RWPE1 (cell line): Measurements from ENCODE around the gene LAMA2.

Experiments
- CTCF ChIA-PET: fragments of 350-600 bp; sonication (Branson Sonifier 250); formaldehyde crosslinking; extraction: SDS; loops from one replicate; lab custom pipeline; 2021; lab: Yijun Ruan, JAX
- POLR2A ChIA-PET: fragments of 400-600 bp; formaldehyde crosslinking; extraction: SDS; loops from one replicate; lab custom pipeline; 2020; ENCODE audit warnings: antibody characterized with exemption; ENCODE audit not compliant: low non-redundant PET; lab: Yijun Ruan, JAX
- DNase-seq: peaks from one replicate; pipeline ENCODE4 v3.0.0; 2012; ENCODE audit warnings: low spot score
- H3K27ac ChIP-seq: fragments of 450-650 bp; 2 replicates; pipeline ENCODE4 v1.5.1; 2017
- TF ChIP-seq, protein P1 (sequence below): fragments of 450-650 bp; conservative IDR thresholded peaks from 2 replicates; pipeline ENCODE4 v1.5.1; 2017; ENCODE audit warnings: low read depth, mild to moderate bottlenecking

The LAMA2 gene

DNA sequence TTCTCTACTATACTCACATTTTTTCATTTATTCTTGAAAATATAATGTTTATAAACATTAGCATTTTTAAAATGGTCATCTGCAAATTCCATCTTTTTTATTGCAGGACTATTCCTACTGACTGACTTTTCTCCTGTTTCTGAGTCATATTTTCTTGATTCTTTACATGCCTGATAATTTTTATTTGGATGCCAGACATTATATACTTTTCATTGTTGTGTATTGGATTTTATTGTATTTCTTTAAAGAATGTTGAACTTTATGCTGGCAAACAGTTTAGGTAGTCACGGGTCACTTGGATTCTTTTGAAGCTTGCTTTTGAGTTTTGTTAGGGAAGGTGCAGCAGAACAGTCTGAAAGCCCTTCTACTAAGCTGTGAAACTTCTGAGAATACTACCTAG is 423.9 kb downstream of the LAMA2 start:
- ChIA-PET POLR2A (no interaction called here), CTCF (no interaction called here)
- no peak for DNase-seq
- H3K27ac ChIP-seq = no peak overlapping the region
- TF ChIP-seq, protein P1, sequence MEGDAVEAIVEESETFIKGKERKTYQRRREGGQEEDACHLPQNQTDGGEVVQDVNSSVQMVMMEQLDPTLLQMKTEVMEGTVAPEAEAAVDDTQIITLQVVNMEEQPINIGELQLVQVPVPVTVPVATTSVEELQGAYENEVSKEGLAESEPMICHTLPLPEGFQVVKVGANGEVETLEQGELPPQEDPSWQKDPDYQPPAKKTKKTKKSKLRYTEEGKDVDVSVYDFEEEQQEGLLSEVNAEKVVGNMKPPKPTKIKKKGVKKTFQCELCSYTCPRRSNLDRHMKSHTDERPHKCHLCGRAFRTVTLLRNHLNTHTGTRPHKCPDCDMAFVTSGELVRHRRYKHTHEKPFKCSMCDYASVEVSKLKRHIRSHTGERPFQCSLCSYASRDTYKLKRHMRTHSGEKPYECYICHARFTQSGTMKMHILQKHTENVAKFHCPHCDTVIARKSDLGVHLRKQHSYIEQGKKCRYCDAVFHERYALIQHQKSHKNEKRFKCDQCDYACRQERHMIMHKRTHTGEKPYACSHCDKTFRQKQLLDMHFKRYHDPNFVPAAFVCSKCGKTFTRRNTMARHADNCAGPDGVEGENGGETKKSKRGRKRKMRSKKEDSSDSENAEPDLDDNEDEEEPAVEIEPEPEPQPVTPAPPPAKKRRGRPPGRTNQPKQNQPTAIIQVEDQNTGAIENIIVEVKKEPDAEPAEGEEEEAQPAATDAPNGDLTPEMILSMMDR = no peak

DNA sequence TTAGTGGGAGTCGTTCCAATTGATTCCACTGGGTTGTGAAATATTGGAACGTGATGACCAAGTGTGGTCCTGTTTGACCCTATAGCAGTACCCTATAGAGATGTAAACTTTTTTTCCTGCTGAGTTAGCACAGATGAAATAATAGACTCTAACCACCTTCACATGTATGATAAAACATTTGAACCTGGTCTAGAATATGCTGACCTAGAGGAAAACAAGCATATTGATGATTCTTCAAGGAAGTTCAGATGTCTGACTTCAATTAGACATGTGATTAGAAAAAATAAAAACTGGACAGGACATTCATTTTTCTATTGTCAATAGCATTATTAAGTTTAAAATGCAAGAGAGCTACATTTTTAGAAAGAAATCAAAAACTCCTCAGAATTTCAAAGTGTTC is 424.9 kb downstream of the LAMA2 start:
- DNase-seq = no peak
- ChIA-PET POLR2A (no interaction called here), CTCF (no interaction called here)
- TF ChIP-seq, protein P1 = no peak
- H3K27ac ChIP-seq = no peak overlapping the region

DNA sequence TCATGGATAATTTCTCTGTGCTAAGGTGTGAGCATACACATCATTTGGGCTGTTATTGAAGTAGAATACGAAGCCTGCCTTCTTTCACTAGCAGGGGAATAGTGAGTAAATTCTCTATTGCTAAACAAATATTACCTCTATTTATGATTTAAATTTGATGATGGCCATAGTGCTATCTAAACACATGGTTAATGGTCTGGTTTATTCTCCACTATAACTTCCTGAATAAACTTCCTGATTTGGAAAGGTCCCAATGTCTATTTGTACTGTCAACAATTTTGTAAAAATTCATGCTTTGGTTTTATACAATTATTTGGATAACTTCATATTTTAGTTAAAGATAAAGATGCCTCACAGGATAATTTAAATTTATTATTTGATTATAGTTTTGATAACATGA is 426.2 kb downstream of the LAMA2 start:
- TF ChIP-seq, protein P1 = no peak
- no peak overlapping the region for H3K27ac ChIP-seq
- POLR2A ChIA-PET = no interaction called here
- CTCF ChIA-PET = no interaction called here
- DNase-seq = no peak

DNA sequence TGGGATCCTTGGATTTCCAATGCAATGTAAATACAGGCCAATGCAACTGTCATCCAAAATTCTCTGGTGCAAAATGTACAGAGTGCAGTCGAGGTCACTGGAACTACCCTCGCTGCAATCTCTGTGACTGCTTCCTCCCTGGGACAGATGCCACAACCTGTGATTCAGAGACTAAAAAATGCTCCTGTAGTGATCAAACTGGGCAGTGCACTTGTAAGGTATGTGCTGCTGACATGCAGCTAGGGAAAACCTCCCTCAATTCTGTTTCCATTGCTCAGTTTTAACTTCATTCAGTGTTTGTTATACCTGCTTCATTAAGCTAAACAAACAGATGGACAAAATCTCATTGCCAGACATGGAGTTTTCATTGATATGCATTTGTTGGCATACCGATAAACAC is 429.9 kb downstream of the LAMA2 start:
- ChIA-PET POLR2A (no interaction called here), CTCF (no interaction called here)
- TF ChIP-seq, protein P1 = no peak
- DNase-seq = peak; percentile 42
- no peak overlapping the region for H3K27ac ChIP-seq

DNA sequence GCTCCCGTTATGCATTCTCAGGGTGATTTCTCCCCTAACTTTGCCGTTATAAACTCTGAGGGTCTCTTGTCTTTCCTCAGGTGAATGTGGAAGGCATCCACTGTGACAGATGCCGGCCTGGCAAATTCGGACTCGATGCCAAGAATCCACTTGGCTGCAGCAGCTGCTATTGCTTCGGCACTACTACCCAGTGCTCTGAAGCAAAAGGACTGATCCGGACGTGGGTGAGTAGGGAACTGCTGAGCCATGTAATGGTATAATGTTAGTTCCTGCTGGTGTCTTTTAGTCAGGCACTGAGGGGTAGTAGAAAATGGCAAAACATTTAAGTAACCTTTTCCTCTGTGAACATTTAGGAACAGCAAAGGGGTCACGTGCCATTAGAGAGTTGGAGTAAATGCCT is 431.6 kb downstream of the LAMA2 start:
- CTCF ChIA-PET = no interaction called here
- DNase-seq = no peak
- POLR2A ChIA-PET = no interaction called here
- TF ChIP-seq, protein P1 = no peak
- no peak overlapping the region for H3K27ac ChIP-seq

DNA sequence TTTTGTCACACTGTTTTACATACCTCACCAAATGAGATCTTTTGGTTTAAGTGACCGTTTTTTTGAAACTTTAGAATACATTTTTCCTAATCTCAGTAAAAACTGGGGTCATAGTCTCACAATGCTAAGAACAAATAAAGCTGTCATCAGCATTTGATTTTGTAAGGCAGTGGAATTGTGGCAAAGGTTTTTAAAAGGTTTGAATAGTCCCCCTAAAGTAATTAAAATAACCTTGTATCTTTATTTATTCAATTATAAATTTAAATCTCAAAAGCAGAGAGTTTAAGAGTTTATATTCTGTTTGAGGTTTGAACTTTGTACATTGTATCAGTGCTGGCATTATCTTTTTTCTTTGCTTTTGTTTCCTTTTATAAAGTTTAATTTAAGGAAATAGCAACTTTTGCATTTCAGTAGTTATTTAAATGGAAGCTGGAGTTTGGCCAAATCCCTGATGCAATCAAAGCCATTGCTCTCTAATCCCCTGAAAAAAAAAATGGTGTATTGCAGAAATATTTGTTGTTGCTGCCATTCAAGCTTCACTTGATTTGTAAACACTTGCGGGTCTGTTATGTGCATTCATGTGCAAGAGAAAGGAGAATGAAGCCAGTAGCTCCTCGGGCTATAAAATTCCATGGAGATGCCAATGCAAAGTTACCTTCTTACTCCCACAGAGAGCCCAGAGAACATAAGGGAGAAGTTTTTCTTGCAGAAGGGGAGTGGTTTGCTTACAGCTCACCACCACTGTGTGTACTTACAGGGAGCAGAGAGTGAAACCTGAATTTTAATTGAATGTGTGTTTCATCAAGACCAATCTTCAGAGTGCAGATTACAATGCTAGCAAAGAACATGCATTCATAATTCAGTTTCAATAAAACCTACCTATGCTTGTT is 435.2 kb downstream of the LAMA2 start:
- TF ChIP-seq, protein P1 = no peak
- H3K27ac ChIP-seq = no peak overlapping the region
- POLR2A ChIA-PET = no interaction called here
- DNase-seq = peak; percentile 21
- CTCF ChIA-PET = no interaction called here
